Measurements from ENCODE around the gene TMEM8B. TPM values are rescaled to one million over a fixed set of nuclear protein-coding genes. Genes with fewer than 3 reads are reported as not detected.

TMEM8B gene
- total and polyA plus RNA-seq, 9 of the 15 experiments (the other 6 are each of a cell fraction or from before 2014, with no cell fraction given) = 0.01 to 2.2 (median 1.1) TPM

- TF ChIP-seq ZBTB1 (CRISPR knock-in tag; IDR thresholded peaks at IDR 0.05; ENCODE audit: borderline replicate concordance, low read depth) (no peak), DACH1 (IDR thresholded peaks at IDR 0.05; ENCODE audit: partially characterized antibody) (peak; percentile 11), MAX (CRISPR knock-in tag; IDR thresholded peaks at IDR 0.05) (peak; percentile 58; the same call in 1 of the 2 replicates), JUND (IDR thresholded peaks at IDR 0.05; ENCODE audit: borderline replicate concordance, low read depth, low read length) (peak; percentile 33; the same call in 1 of the 2 replicates), JUND (tag; IDR thresholded peaks at IDR 0.05; ENCODE audit: borderline replicate concordance, low read depth, low read length) (peak; percentile 47; the same call in 1 of the 3 replicates), MAZ (CRISPR knock-in tag; conservative IDR thresholded peaks at IDR 0.05 in 1 of 2, IDR thresholded peaks at IDR 0.05 in 1 of 2) (no peak), RBM17 (IDR thresholded peaks at IDR 0.05; ENCODE audit: borderline replicate concordance, low read depth, low read length) (no peak), NR2C2 (CRISPR knock-in tag; IDR thresholded peaks at IDR 0.05) (no peak), NR2C2 (tag; IDR thresholded peaks at IDR 0.05) (peak; percentile 95), ZBTB49 (CRISPR knock-in tag; IDR thresholded peaks at IDR 0.05; ENCODE audit: borderline replicate concordance) (0 out of 2 replicates have a peak, but pooled peaks have one; percentile 62), SMAD2 (IDR thresholded peaks at IDR 0.05; ENCODE audit: low read depth, low read length) (no peak), ATF7 (IDR thresholded peaks at IDR 0.05) (peak; percentile 86), CHD1 (IDR thresholded peaks at IDR 0.05; ENCODE audit: low read length) (peak; percentile 92), ZNF124 (CRISPR knock-in tag; IDR thresholded peaks at IDR 0.05) (no peak), NFIC (IDR thresholded peaks at IDR 0.05) (0 out of 2 replicates have a peak, but pooled peaks have one; percentile 24), ZNF224 (CRISPR knock-in tag; IDR thresholded peaks at IDR 0.05) (no peak), ZNF316 (IDR thresholded peaks at IDR 0.05) (no peak), ARHGAP35 (IDR thresholded peaks at IDR 0.05; ENCODE audit: partially characterized antibody) (no peak), RBM34 (IDR thresholded peaks at IDR 0.05; ENCODE audit: borderline replicate concordance, insufficient read depth, low read length) (no peak), ZKSCAN1 (IDR thresholded peaks at IDR 0.05; ENCODE audit: low read depth, low read length) (no peak), SNAPC5 (CRISPR knock-in tag; IDR thresholded peaks at IDR 0.05) (no peak), TEAD1 (CRISPR knock-in tag; IDR thresholded peaks at IDR 0.05) (0 out of 4 replicates have a peak, but pooled peaks of 1 of the 2 experiments have one; percentile 36), ZNF140 (CRISPR knock-in tag; IDR thresholded peaks at IDR 0.05) (no peak), RBBP5 (IDR thresholded peaks at IDR 0.05; ENCODE audit: borderline replicate concordance, insufficient read depth, low read length, poor library complexity, severe bottlenecking) (peak; percentile 55), MAFK (IDR thresholded peaks at IDR 0.05; ENCODE audit: low read length) (no peak), FOXK2 (conservative IDR thresholded peaks at IDR 0.05 in 1 of 2, IDR thresholded peaks at IDR 0.05 in 1 of 2; ENCODE audit: low read depth in 2 of 2) (no peak), MIER1 (IDR thresholded peaks at IDR 0.05; ENCODE audit: low read depth) (no peak), ZNF507 (tag; conservative IDR thresholded peaks at IDR 0.05) (no peak)
Observed at GRCh38 chr9:35814106-35814840, 14.8 kb upstream of the TMEM8B start (continued).
